ENCODE results near the gene RBM6. TPM values are rescaled to one million over a fixed set of nuclear protein-coding genes. Genes with fewer than 3 reads are reported as not detected.

RBM6 gene
- total RNA-seq, 1 donor from 2014 or later = 117 TPM

DNA sequence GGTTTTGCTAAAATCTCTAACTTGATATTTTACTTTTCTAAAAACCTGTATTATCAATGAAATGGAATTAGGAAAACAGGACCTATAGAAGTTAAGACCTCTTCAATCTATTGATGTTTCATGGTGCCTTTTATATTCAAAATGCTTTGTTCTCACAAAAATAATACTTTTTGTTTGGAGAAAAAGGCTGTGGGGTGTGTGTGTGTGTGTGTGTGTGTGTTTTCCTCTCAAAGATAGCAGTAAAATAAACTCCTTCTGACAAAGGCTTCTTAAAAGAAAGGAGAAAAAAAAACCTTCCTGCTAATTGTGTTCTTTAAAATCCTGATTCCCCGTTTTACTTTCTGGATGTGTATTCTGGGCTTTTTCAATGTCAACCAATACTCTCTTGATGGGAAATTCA is 54.5 kb downstream of the RBM6 start:
- TF ChIP-seq, protein P1, sequence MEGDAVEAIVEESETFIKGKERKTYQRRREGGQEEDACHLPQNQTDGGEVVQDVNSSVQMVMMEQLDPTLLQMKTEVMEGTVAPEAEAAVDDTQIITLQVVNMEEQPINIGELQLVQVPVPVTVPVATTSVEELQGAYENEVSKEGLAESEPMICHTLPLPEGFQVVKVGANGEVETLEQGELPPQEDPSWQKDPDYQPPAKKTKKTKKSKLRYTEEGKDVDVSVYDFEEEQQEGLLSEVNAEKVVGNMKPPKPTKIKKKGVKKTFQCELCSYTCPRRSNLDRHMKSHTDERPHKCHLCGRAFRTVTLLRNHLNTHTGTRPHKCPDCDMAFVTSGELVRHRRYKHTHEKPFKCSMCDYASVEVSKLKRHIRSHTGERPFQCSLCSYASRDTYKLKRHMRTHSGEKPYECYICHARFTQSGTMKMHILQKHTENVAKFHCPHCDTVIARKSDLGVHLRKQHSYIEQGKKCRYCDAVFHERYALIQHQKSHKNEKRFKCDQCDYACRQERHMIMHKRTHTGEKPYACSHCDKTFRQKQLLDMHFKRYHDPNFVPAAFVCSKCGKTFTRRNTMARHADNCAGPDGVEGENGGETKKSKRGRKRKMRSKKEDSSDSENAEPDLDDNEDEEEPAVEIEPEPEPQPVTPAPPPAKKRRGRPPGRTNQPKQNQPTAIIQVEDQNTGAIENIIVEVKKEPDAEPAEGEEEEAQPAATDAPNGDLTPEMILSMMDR (conservative IDR thresholded peaks at IDR 0.05) = no peak
- no peak for DNase-seq (ENCODE audit: low read depth, low spot score)
- H3K36me3 Mint-ChIP-seq (ENCODE audit: low read depth) = no peaks in the 10 kb centered on the region
- H3K27me3 Mint-ChIP-seq (ENCODE audit: low read depth) = no peaks in the 10 kb centered on the region
- peaks cover 6% of the 10 kb centered on the region for H3K4me1 Mint-ChIP-seq
- no peak overlapping the region for H3K27ac Mint-ChIP-seq (ENCODE audit: unreplicated experiment)
- no peak overlapping the region for H3K4me3 Mint-ChIP-seq
- H3K9me3 Mint-ChIP-seq = no peaks in the 10 kb centered on the region

DNA sequence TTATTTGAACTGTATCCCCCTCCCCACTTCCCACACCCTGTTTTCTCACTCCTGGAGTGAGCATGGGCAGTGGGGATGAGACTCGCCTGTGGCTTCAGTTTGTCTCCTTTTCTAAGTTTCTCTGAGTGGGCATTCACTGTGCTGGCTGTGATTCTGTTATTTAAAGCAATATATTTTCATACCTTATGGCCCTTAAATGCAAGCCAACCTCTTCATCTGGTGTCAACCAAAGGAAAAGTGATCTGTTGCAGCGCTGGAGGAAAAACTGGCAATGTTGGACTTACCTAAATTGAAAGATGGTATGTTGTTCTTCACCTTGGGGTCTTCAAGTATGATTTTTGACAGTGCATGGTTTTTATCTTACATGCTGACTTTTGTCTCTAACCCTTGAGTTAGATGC is 56.1 kb downstream of the RBM6 start:
- H3K27ac Mint-ChIP-seq (ENCODE audit: unreplicated experiment) = no peak overlapping the region
- TF ChIP-seq, protein P1 (conservative IDR thresholded peaks at IDR 0.05) = no peak
- DNase-seq (ENCODE audit: low read depth, low spot score) = no peak

DNA sequence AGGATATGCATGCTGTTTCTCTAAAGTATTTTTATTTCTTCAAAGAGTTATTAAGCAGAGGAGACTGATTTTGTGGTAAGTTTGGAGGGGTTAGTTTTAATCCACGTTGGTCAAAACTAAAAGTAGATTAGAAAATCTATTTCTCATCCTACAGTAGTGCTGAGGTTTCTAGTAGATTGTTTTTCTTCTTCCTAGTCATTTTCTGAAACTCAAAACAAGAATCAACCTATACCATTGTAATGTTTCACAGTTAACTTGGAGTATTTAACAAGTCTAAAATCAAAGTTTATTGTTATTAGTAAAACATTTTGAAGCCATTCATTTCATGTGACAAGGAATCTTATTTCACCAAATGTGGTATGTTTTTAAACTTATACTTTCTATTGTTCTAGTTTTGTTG is 57.9 kb downstream of the RBM6 start:
- Mint-ChIP-seq H3K27me3 (ENCODE audit: low read depth) (no peaks in the 10 kb centered on the region), H3K4me3 (no peak overlapping the region), H3K36me3 (ENCODE audit: low read depth) (peaks cover 10% of the 10 kb centered on the region), H3K9me3 (no peaks in the 10 kb centered on the region), H3K27ac (ENCODE audit: unreplicated experiment) (no peak overlapping the region), H3K4me1 (peaks cover 6% of the 10 kb centered on the region)
- no peak for DNase-seq (ENCODE audit: low read depth, low spot score)
- TF ChIP-seq, protein P1 (conservative IDR thresholded peaks at IDR 0.05) = no peak

More for the DNA sequence above, 56.1 kb downstream of the RBM6 start:
- Mint-ChIP-seq H3K27me3 (ENCODE audit: low read depth) (no peaks in the 10 kb centered on the region), H3K4me3 (no peak overlapping the region), H3K4me1 (peaks cover 6% of the 10 kb centered on the region), H3K36me3 (ENCODE audit: low read depth) (peaks cover 7% of the 10 kb centered on the region), H3K9me3 (no peaks in the 10 kb centered on the region)

DNA sequence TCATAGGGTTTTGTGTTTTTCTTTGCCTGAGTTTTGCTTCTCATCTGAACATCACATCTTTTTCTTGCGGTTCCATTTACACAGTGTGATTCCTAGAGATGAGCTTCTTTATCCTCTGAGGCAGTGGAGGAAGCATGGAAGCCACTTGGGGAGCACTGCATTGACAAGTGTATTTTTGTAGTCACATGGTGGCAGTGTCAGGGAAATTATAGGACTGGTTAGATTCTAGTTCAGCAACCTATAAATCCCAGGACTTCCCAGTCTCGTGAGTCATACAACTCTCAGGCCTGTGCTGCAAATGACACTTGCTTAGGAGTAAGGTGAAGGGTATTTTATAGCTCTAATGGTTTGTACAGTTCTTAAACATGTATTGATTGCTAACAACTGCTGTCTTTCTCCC is 58.4 kb downstream of the RBM6 start:
- TF ChIP-seq, protein P1 (conservative IDR thresholded peaks at IDR 0.05) = no peak
- Mint-ChIP-seq H3K9me3 (no peaks in the 10 kb centered on the region), H3K27me3 (ENCODE audit: low read depth) (no peaks in the 10 kb centered on the region), H3K4me3 (no peak overlapping the region), H3K27ac (ENCODE audit: unreplicated experiment) (no peak overlapping the region), H3K4me1 (peaks cover 9% of the 10 kb centered on the region), H3K36me3 (ENCODE audit: low read depth) (peaks cover 11% of the 10 kb centered on the region)
- no peak for DNase-seq (ENCODE audit: low read depth, low spot score)

DNA sequence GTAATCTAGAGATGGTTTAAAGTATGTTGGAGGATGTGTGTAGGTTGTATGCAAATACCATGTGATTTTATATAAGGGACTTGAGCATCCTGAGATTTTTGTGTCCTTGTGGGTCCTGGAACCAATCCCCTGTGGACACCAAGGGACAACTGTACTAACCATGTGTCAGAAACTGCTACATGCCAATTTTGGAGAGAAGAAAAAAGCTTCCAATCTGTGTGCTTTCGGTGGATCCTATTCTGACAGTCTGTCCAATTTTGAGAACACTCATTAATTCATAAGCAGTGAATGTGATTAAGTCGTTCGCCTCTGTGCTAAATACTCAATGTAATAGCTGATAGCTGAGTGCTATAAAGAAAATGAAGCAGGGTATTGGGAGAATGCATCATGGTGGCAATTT is 61.6 kb downstream of the RBM6 start:
- H3K27me3 Mint-ChIP-seq (ENCODE audit: low read depth) = no peaks in the 10 kb centered on the region
- DNase-seq (ENCODE audit: low read depth, low spot score) = no peak
- no peaks in the 10 kb centered on the region for H3K9me3 Mint-ChIP-seq
- TF ChIP-seq, protein P1 (conservative IDR thresholded peaks at IDR 0.05) = no peak
- H3K27ac Mint-ChIP-seq (ENCODE audit: unreplicated experiment) = no peak overlapping the region
- H3K4me3 Mint-ChIP-seq = no peak overlapping the region
- peaks cover 12% of the 10 kb centered on the region for H3K4me1 Mint-ChIP-seq
- peaks cover 13% of the 10 kb centered on the region for H3K36me3 Mint-ChIP-seq (ENCODE audit: low read depth)

DNA sequence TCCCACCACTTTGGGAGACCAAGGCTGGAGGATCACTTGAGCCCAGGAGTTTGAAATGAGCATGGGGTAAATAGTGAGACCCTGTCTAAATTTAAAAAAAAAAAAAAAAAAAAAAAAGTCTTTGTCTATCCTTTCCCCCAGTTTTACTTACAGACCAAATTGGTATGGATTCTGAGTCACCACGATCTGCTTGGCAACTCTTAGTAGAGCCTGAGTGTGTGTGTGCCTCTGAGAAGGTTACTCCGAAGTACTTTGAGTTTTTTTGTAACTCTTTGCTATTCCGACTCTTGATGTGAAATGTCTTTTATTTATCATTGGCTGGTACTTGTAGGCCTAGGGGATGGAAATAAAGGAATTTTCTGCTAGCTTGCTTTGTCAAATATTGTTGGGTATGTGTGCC is 63.3 kb downstream of the RBM6 start:
- H3K27me3 Mint-ChIP-seq (ENCODE audit: low read depth) = no peaks in the 10 kb centered on the region
- H3K4me1 Mint-ChIP-seq = peaks cover 12% of the 10 kb centered on the region
- no peak overlapping the region for H3K4me3 Mint-ChIP-seq
- H3K36me3 Mint-ChIP-seq (ENCODE audit: low read depth) = peaks cover 16% of the 10 kb centered on the region
- H3K9me3 Mint-ChIP-seq = no peaks in the 10 kb centered on the region
- no peak overlapping the region for H3K27ac Mint-ChIP-seq (ENCODE audit: unreplicated experiment)
- DNase-seq (ENCODE audit: low read depth, low spot score) = no peak
- TF ChIP-seq, protein P1 (conservative IDR thresholded peaks at IDR 0.05) = no peak
